Measurements from ENCODE around the gene TOMM40L.
"Not testable (repeated sequence)": the region's sequence is repeated elsewhere in the genome, so short reads cannot be mapped to it uniquely, and the experiment has no call there.

Gene TOMM40L

DNA sequence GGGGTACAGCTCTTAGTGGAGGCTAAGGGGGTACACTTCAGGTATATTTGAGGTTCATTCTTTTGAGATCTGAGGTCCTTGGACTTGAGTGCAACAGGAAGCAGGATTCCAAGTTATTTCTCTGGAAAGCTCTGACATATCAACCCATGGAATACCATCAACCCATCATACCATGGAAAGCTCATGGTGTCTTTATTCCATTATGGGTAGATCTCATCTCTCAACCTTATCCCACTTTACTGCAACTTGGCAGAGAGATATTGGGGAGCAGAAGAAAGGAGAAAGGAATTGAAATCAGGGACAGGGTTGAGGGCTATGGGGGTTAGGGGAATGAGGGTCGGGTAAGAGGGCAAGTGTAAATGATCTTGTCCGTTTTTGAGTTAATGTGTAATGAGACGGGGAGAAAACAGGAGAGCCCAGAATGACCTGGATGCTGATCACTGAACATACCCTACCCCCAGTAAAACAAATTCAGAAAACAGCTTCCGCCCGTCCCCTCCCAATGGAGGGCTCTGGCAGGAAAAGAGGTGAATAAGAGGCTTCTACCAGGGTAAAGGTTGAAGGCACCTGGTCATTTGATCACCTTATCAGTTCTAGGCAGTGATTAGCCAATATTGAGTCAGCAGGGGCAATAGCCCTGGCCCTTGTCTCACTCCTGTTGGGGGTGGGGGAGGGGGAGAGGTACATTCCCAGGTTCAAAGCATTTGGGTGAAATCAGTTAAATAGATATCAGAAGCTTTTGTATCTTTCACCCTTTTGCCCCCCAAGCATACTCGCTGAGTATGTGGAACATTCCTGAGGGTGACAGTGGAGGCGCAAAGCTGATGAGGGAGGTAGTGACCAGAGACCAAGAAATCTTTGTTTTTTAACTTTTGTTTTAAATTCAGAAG, 1.8 kb upstream of the TOMM40L start:
- TF ChIP-seq CTCF (IDR thresholded peaks at IDR 0.05; ENCODE audit: control insufficient read depth, extremely low read depth, insufficient read depth), result no peak
- no peak for DNase-seq (ENCODE audit: low read depth)
- no peak overlapping the region for H3K4me3 ChIP-seq (ENCODE audit: low read depth, low read length)

DNA sequence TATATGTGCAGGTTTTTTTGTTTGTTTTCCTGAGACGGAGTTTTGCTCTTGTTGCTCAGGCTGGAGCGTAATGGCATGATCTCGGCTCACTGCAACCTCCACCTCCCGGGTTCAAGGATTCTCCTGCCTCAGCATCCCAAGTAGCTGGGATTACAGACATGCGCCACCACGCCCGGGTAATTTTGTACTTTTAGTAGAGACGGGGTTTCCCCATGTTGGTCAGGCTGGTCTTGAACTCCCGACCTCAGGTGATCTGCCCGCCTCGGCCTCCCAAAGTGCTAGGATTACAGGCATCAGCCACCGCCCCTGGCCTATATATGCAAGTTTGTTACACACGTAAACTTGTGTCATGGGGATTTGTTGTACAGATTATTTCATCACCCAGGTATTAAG, 1.2 kb upstream of the TOMM40L start:
- H3K4me3 ChIP-seq (ENCODE audit: low read depth, low read length); DNase-seq (ENCODE audit: low read depth): not testable (repeated sequence)

GRCh38 chr1:161225178-161225533, 704 bp upstream of the TOMM40L start:
- no peak overlapping the region for H3K4me3 ChIP-seq (ENCODE audit: low read depth, low read length)
- DNase-seq (ENCODE audit: low read depth), result no peak
- TF ChIP-seq CTCF (IDR thresholded peaks at IDR 0.05; ENCODE audit: control insufficient read depth, extremely low read depth, insufficient read depth), result no peak

GRCh38 chr1:161226320-161226711, 456 bp downstream of the TOMM40L start:
- DNase-seq (ENCODE audit: low read depth), result no peak
- H3K4me3 ChIP-seq (ENCODE audit: low read depth, low read length), result peak overlapping the region; percentile 95
- TF ChIP-seq CTCF (IDR thresholded peaks at IDR 0.05; ENCODE audit: control insufficient read depth, extremely low read depth, insufficient read depth), result no peak

- peak overlapping the region; percentile 95 for H3K4me3 ChIP-seq (ENCODE audit: low read depth, low read length)
- TF ChIP-seq CTCF (IDR thresholded peaks at IDR 0.05; ENCODE audit: control insufficient read depth, extremely low read depth, insufficient read depth), result no peak
- DNase-seq (ENCODE audit: low read depth), result no peak
Observed at GRCh38 chr1:161226759-161227158, 899 bp downstream of the TOMM40L start.

DNA sequence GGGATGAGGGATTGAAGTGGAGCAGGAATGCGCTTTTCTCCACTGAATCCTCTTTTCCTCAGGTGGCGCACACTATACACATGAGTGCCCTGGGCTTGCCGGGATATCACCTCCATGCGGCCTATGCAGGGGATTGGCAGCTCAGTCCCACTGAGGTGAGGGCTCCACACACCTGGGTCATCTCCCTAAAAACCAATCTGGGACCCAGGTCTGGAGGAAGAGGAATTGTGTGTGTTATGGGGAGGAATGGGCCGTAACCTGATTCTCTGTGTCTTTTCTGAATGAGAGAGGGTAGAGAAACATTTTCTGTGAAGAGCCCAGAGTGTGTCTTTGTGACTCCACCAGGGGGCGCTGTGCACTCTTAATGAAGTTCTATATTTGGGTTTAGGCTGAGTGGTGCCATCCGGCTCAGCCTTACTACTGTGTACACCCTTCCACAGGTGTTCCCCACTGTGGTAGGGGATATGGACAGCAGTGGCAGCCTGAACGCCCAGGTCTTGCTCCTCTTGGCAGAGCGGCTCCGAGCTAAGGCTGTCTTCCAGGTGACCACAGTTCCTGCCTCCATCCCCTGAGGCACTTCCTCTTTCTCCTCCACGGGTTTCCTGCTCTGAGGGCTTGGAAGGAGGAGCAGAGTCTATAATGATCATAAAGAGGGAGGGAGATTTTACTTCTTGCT, 1.5 kb downstream of the TOMM40L start:
- TF ChIP-seq CTCF (IDR thresholded peaks at IDR 0.05; ENCODE audit: control insufficient read depth, extremely low read depth, insufficient read depth), result peak; percentile 75
- peak overlapping the region; percentile 95 for H3K4me3 ChIP-seq (ENCODE audit: low read depth, low read length)
- DNase-seq (ENCODE audit: low read depth), result peak; percentile 54

DNA sequence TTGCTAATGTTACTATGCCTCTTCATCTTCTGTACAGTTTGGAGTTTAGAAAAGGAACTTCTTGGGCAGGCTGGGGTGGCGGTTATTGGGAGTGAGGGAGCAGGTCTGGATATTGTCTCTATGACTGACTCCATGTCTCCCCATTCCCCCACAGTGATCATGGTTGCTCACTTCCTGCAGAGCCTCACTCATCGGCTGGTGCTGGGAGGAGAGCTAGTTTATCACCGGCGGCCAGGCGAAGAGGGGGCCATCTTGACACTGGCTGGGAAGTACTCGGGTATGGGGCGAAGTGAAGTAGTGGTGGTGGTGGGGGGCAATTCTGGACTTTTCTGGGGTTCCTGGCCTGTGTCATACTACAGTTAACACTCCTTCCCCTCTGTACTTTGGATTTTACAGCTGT, 2.2 kb downstream of the TOMM40L start:
- TF ChIP-seq CTCF (IDR thresholded peaks at IDR 0.05; ENCODE audit: control insufficient read depth, extremely low read depth, insufficient read depth), result no peak
- no peak for DNase-seq (ENCODE audit: low read depth)
- H3K4me3 ChIP-seq (ENCODE audit: low read depth, low read length), result peak overlapping the region; percentile 95
